PC-3 (cell line): ENCODE measurements around the gene VILL. TPM values are rescaled to one million over a fixed set of nuclear protein-coding genes. Genes with fewer than 3 reads are reported as not detected.

Experiments
- ATAC-seq: fragments of 200-7000 bp; cut with Tn5 transposase; 2 replicates; pipeline ENCODE4 v1.9.1; 2020; ENCODE audit warnings: mild to moderate bottlenecking, moderate library complexity
- BruUV-seq: library from RNA; stranded (reverse); fragments of 400-500 nt; replicated peaks from 2 replicates; lab custom pipeline; 2021; lab: Mats Ljungman, UMichigan
- CTCF ChIA-PET: fragments of 300-600 bp; sonication (Branson Sonifier 250); formaldehyde crosslinking; loops from one replicate; lab custom pipeline; 2022; ENCODE audit warnings: antibody characterized with exemption; lab: Charles Lee
- POLR2A ChIA-PET: fragments of 300-600 bp; sonication (Branson Sonifier 250); formaldehyde crosslinking; loops from one replicate; lab custom pipeline; 2022; ENCODE audit warnings: antibody characterized with exemption; ENCODE audit not compliant: unreplicated experiment; lab: Charles Lee
- DNase-seq: peaks from one replicate; pipeline ENCODE4 v3.0.0-alpha.2; 2015
- H2AFZ ChIP-seq: fragments of 300-600 bp; sonication (generic); 2 replicates; pipeline ENCODE4 v1.6.0; 2016; ENCODE audit warnings: antibody characterized with exemption, low read length
- H3F3A ChIP-seq: fragments of 300-600 bp; sonication (generic); one replicate; pipeline ENCODE4 v1.6.0; 2017; ENCODE audit warnings: antibody characterized with exemption, low read length, control low read depth, mild to moderate bottlenecking; ENCODE audit not compliant: unreplicated experiment
- H3K27ac ChIP-seq: fragments of 300-600 bp; sonication (generic); 2 replicates; pipeline ENCODE4 v1.5.1; 2016; ENCODE audit warnings: mild to moderate bottlenecking, low read length
- H3K27me3 ChIP-seq: fragments of 300-600 bp; sonication (generic); 2 replicates; pipeline ENCODE4 v1.6.1; 2016; ENCODE audit warnings: low read length, mixed read lengths
- H3K36me3 ChIP-seq: fragments of 300-600 bp; sonication (generic); 2 replicates; pipeline ENCODE4 v1.6.1; 2016; ENCODE audit warnings: low read depth, mixed run types, low read length, mixed read lengths
- H3K4me1 ChIP-seq: fragments of 300-600 bp; sonication (generic); 2 replicates; pipeline ENCODE4 v1.5.1; 2016; ENCODE audit warnings: low read length; ENCODE audit not compliant: insufficient read depth
- H3K4me2 ChIP-seq: fragments of 300-600 bp; sonication (generic); 2 replicates; pipeline ENCODE4 v1.6.0; 2016; ENCODE audit warnings: low read length
- H3K4me3 ChIP-seq: fragments of 300-600 bp; sonication (generic); 2 replicates; pipeline ENCODE4 v1.5.1; 2016; ENCODE audit warnings: mild to moderate bottlenecking, low read length, mixed read lengths
- H3K79me2 ChIP-seq: fragments of 300-600 bp; sonication (generic); 2 replicates; pipeline ENCODE4 v1.6.1; 2017; ENCODE audit warnings: low read length, mixed read lengths
- H3K9ac ChIP-seq: fragments of 300-600 bp; sonication (generic); 2 replicates; pipeline ENCODE4 v1.6.0; 2016; ENCODE audit warnings: mild to moderate bottlenecking, low read length
- H3K9me2 ChIP-seq: fragments of 300-600 bp; sonication (generic); replicated peaks from 2 replicates; pipeline ENCODE4 v1.6.1; 2016; ENCODE audit warnings: mixed run types, low read length, mixed read lengths
- H3K9me3 ChIP-seq: fragments of 300-600 bp; sonication (generic); 2 replicates; pipeline ENCODE4 v1.6.1; 2016; ENCODE audit warnings: low read length, mixed read lengths
- H4K20me1 ChIP-seq: fragments of 300-600 bp; sonication (generic); 2 replicates; pipeline ENCODE4 v1.6.1; 2016; ENCODE audit warnings: low read length, mixed read lengths
- CTCF ChIP-seq: fragments of 300-600 bp; sonication (generic); conservative IDR thresholded peaks from 2 replicates; pipeline ENCODE4 v1.5.1; 2017; ENCODE audit warnings: antibody characterized with exemption, low read depth, mild to moderate bottlenecking, low read length
- EZH2 ChIP-seq: fragments of 300-600 bp; sonication (generic); IDR thresholded peaks from one replicate; pipeline ENCODE4 v1.6.1; 2017; ENCODE audit warnings: antibody characterized with exemption, mild to moderate bottlenecking, low read length; ENCODE audit not compliant: unreplicated experiment
- EZH2phosphoT487 ChIP-seq: fragments of 300-600 bp; sonication (generic); IDR thresholded peaks from 2 replicates; pipeline ENCODE4 v1.6.1; 2018; ENCODE audit warnings: mild to moderate bottlenecking, antibody characterized with exemption, low read length, borderline replicate concordance
- intact Hi-C: fragments of 100-400 bp; cut with micrococcal nuclease; formaldehyde crosslinking; loops from 2 replicates; pipeline ENCODE4 v1.9.0; 2023
- total RNA-seq: library from RNA; depleted of rRNA; stranded (reverse); fragments of >200 nt; gene quantifications from 2 replicates; pipeline ENCODE4 v1.2.3, GENCODE V29; 2014

Gene VILL
- total RNA-seq, 1 experiment from 2014 or later, result 0.44 TPM

GRCh38 chr3:37981348-37981664, 9.3 kb upstream of the VILL start:
- DNase-seq, result peak; percentile 44
- Histone ChIP-seq H3K4me3 (no peak overlapping the region), H3K36me3 (no peaks in the 10 kb centered on the region), H3F3A (no peaks in the 10 kb centered on the region), H3K27me3 (no peaks in the 10 kb centered on the region), H3K27ac (peak overlapping the region; percentile 21; the same call in 1 of the 2 replicates), H3K4me1 (peaks cover 14% of the 10 kb centered on the region), H3K9ac (no peak overlapping the region), H3K9me3 (no peaks in the 10 kb centered on the region), H4K20me1 (no peaks in the 10 kb centered on the region), H3K79me2 (no peaks in the 10 kb centered on the region), H3K9me2 (no peaks in the 10 kb centered on the region), H2AFZ (no peak overlapping the region), H3K4me2 (0 out of 2 replicates have a peak overlapping the region, but pooled peaks have one; percentile 21)
- ATAC-seq, result peak; percentile 32
- ChIA-PET CTCF (no interaction called here), POLR2A (interaction anchor here (0.6 kb wide), 1 partner anchor 642 kb away, joined by 5 read pairs; no protein-coding TSS in a partner anchor)
- TF ChIP-seq EZH2 (no peak), EZH2phosphoT487 (no peak), CTCF (no peak)
- no TSS peak for BruUV-seq
- intact Hi-C loops, result no loop called here

GRCh38 chr3:37982331-37982730, 8.3 kb upstream of the VILL start:
- H3K9me3 ChIP-seq, result no peaks in the 10 kb centered on the region
- intact Hi-C loops, result no loop called here
- no peak for ATAC-seq
- H3K9ac ChIP-seq, result no peak overlapping the region
- no peaks in the 10 kb centered on the region for H3K27me3 ChIP-seq
- ChIA-PET CTCF (interaction anchor here (0.6 kb wide), 1 partner anchor 15 kb away, joined by 5 read pairs; no protein-coding TSS in a partner anchor), POLR2A (no interaction called here)
- no peak overlapping the region for H3K4me2 ChIP-seq
- TF ChIP-seq EZH2phosphoT487 (no peak), EZH2 (no peak), CTCF (no peak)
- H3K27ac ChIP-seq, result no peak overlapping the region
- no peaks in the 10 kb centered on the region for H3F3A ChIP-seq
- no peaks in the 10 kb centered on the region for H4K20me1 ChIP-seq
- H3K4me3 ChIP-seq, result no peak overlapping the region
- BruUV-seq, result no TSS peak
- H3K4me1 ChIP-seq, result peaks cover 24% of the 10 kb centered on the region
- no peak overlapping the region for H2AFZ ChIP-seq
- H3K36me3 ChIP-seq, result no peaks in the 10 kb centered on the region
- no peak for DNase-seq
- no peaks in the 10 kb centered on the region for H3K79me2 ChIP-seq
- H3K9me2 ChIP-seq, result no peaks in the 10 kb centered on the region

GRCh38 chr3:37984051-37984450, 6.5 kb upstream of the VILL start:
- ATAC-seq (no peak), DNase-seq (no peak)
- no peaks in the 10 kb centered on the region for H3K9me2 ChIP-seq
- no peaks in the 10 kb centered on the region for H3K36me3 ChIP-seq
- no peaks in the 10 kb centered on the region for H3K9me3 ChIP-seq
- H3K27ac ChIP-seq, result no peak overlapping the region
- H3K4me2 ChIP-seq, result no peak overlapping the region
- no peaks in the 10 kb centered on the region for H4K20me1 ChIP-seq
- H3K27me3 ChIP-seq, result no peaks in the 10 kb centered on the region
- H3F3A ChIP-seq, result no peaks in the 10 kb centered on the region
- ChIA-PET CTCF (no interaction called here), POLR2A (no interaction called here)
- no TSS peak for BruUV-seq
- no peaks in the 10 kb centered on the region for H3K79me2 ChIP-seq
- H2AFZ ChIP-seq, result no peak overlapping the region
- no peak overlapping the region for H3K4me3 ChIP-seq
- intact Hi-C loops, result no loop called here
- H3K9ac ChIP-seq, result no peak overlapping the region
- peaks cover 29% of the 10 kb centered on the region for H3K4me1 ChIP-seq
- TF ChIP-seq CTCF (no peak), EZH2phosphoT487 (no peak), EZH2 (no peak)
